Measurements from ENCODE around the gene SPDYE2B.
"Not testable (repeated sequence)": the region's sequence is repeated elsewhere in the genome, so short reads cannot be mapped to it uniquely, and the experiment has no call there.

Gene SPDYE2B

DNA sequence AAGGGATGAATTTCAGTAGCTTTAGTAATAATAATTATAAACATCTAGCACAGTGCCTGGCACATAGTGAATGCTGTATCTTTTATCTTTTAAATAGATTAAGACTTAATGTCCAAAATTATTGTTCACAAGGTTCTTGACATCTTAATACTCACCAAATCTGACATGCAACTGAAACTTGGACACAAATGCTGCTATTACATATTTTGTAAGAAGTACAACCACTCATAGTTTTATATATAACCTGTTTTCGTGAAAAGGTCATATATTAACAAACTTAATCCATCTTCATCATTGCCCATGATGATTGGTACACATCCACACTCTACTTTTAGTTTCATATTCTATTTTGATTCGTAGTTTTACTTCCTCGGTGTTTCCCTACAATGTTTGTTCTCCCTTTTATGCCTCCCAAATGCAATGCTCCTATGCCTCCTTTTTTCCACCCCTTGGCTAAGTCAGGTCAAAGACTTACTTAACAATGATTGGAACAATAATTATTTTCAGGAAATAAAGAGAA is 45.0 kb downstream of the SPDYE2B start:
- H3K14ac ChIP-seq (ENCODE audit: low read length); DNase-seq (ENCODE audit: low spot score); H3K36me3 ChIP-seq (replicated peaks in 1 of 2; ENCODE audit: control insufficient read depth in 2 of 2, insufficient read depth in 2 of 2, low read length in 2 of 2); H3K23ac ChIP-seq (ENCODE audit: low read depth, low read length, poor library complexity); H3K79me1 ChIP-seq (ENCODE audit: low read depth, low read length); H2AK5ac ChIP-seq (ENCODE audit: low read depth, low read length); H4K8ac ChIP-seq (ENCODE audit: low read depth, low read length); H3K27me3 ChIP-seq (ENCODE audit: control insufficient read depth in 3 of 3, insufficient read depth in 3 of 3, low read depth in 1 of 3, low read length in 3 of 3); H3K4ac ChIP-seq (ENCODE audit: low read length); H2BK120ac ChIP-seq (ENCODE audit: low read depth, low read length); H3K9ac ChIP-seq (ENCODE audit: low read depth, low read length, poor library complexity); H3K27ac ChIP-seq (replicated peaks; ENCODE audit: low read length); H2AFZ ChIP-seq (ENCODE audit: low read length); H3K18ac ChIP-seq (ENCODE audit: low read length); H3K4me2 ChIP-seq (ENCODE audit: insufficient read depth, low read length, poor library complexity, severe bottlenecking); H4K91ac ChIP-seq (ENCODE audit: low read depth, low read length, poor library complexity); H3K9me3 ChIP-seq (replicated peaks in 1 of 2; ENCODE audit: control insufficient read depth in 2 of 2, insufficient read depth in 1 of 2, low read depth in 1 of 2, low read length in 2 of 2); H3K4me1 ChIP-seq (ENCODE audit: control insufficient read depth in 2 of 2, insufficient read depth in 1 of 2, low read depth in 1 of 2, low read length in 2 of 2); H3K4me3 ChIP-seq (ENCODE audit: low read length in 2 of 2); H2BK15ac ChIP-seq (ENCODE audit: low read length); H2BK12ac ChIP-seq (ENCODE audit: low read length); H2BK5ac ChIP-seq (ENCODE audit: low read length): not testable (repeated sequence)
- WGBS, 2 donors (ENCODE audit: extremely low coverage in 2 of 2, insufficient read length in 2 of 2, insufficient replicate concordance in 1 of 2): no CpG with 5 or more reads among the region's 3 CpGs

- no CpG with 5 or more reads among the region's 2 CpGs for WGBS, 2 donors (ENCODE audit: extremely low coverage in 2 of 2, insufficient read length in 2 of 2, insufficient replicate concordance in 1 of 2)
- not testable (repeated sequence) for H3K27me3 ChIP-seq (ENCODE audit: control insufficient read depth in 3 of 3, insufficient read depth in 3 of 3, low read depth in 1 of 3, low read length in 3 of 3)
Measured at GRCh38 chr7:102696009-102696408, 45.9 kb downstream of the SPDYE2B start.

DNA sequence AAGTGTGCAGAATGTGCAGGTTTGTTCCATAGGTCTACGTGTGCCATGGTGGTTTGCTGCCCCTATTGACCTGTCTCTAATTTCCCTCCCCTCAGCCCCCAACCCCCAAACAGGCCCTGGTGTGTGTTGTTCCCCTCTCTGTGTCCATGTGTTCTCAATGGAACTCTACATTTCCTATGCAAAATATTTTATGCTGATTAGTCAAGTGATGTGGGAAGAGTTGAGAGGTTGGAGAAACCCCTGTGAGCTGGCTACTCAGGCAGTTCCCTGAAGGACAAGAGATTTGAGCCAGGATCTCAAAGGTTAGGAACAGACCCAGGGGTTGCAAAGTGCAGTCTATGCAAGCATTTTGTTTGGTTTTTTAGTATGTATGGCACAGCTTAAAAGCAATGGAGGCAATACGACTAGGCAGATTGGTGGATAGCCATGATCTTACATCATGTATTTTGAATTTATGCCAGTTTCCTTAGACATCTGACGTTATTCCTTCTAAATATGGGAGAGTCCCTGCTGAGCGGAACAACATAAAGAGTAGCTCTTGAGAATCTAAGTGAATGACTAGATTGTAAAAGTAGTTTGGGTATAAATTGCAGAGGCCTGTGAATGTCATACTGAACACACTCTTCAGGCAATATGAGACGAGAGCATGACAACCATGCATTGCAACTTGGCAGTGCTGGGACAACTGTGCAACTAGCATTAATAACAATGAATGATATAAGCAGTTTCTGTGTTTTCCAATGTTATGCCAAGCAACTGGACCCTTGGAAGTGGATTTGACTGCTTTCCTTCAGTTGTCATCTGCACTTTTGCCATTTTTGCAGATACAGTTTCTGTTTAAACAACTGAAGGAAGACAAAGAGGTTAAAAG is 47.8 kb downstream of the SPDYE2B start:
- not testable (repeated sequence) for H3K27me3 ChIP-seq (ENCODE audit: control insufficient read depth in 3 of 3, insufficient read depth in 3 of 3, low read depth in 1 of 3, low read length in 3 of 3); H3K4me2 ChIP-seq (ENCODE audit: insufficient read depth, low read length, poor library complexity, severe bottlenecking); H4K8ac ChIP-seq (ENCODE audit: low read depth, low read length); H3K4ac ChIP-seq (ENCODE audit: low read length); H3K9me3 ChIP-seq (replicated peaks in 1 of 2; ENCODE audit: control insufficient read depth in 2 of 2, insufficient read depth in 1 of 2, low read depth in 1 of 2, low read length in 2 of 2); H2BK15ac ChIP-seq (ENCODE audit: low read length); H3K27ac ChIP-seq (replicated peaks; ENCODE audit: low read length); H2BK12ac ChIP-seq (ENCODE audit: low read length); DNase-seq (ENCODE audit: low spot score); H2AK5ac ChIP-seq (ENCODE audit: low read depth, low read length); H2BK5ac ChIP-seq (ENCODE audit: low read length); H3K79me1 ChIP-seq (ENCODE audit: low read depth, low read length); H3K14ac ChIP-seq (ENCODE audit: low read length); H2BK120ac ChIP-seq (ENCODE audit: low read depth, low read length); H2AFZ ChIP-seq (ENCODE audit: low read length); H3K4me1 ChIP-seq (ENCODE audit: control insufficient read depth in 2 of 2, insufficient read depth in 1 of 2, low read depth in 1 of 2, low read length in 2 of 2); H3K9ac ChIP-seq (ENCODE audit: low read depth, low read length, poor library complexity); H3K4me3 ChIP-seq (ENCODE audit: low read length in 2 of 2); H3K36me3 ChIP-seq (replicated peaks in 1 of 2; ENCODE audit: control insufficient read depth in 2 of 2, insufficient read depth in 2 of 2, low read length in 2 of 2); H3K18ac ChIP-seq (ENCODE audit: low read length); H3K23ac ChIP-seq (ENCODE audit: low read depth, low read length, poor library complexity); H4K91ac ChIP-seq (ENCODE audit: low read depth, low read length, poor library complexity)
- no CpG with 5 or more reads among the region's 5 CpGs for WGBS, 2 donors (ENCODE audit: extremely low coverage in 2 of 2, insufficient read length in 2 of 2, insufficient replicate concordance in 1 of 2)

More at GRCh38 chr7:102696009-102696408, 45.9 kb downstream of the SPDYE2B start:
- H2BK120ac ChIP-seq (ENCODE audit: low read depth, low read length); H3K27ac ChIP-seq (replicated peaks; ENCODE audit: low read length); H4K8ac ChIP-seq (ENCODE audit: low read depth, low read length); H3K36me3 ChIP-seq (replicated peaks in 1 of 2; ENCODE audit: control insufficient read depth in 2 of 2, insufficient read depth in 2 of 2, low read length in 2 of 2); H3K14ac ChIP-seq (ENCODE audit: low read length); H3K4me2 ChIP-seq (ENCODE audit: insufficient read depth, low read length, poor library complexity, severe bottlenecking); H3K9me3 ChIP-seq (replicated peaks in 1 of 2; ENCODE audit: control insufficient read depth in 2 of 2, insufficient read depth in 1 of 2, low read depth in 1 of 2, low read length in 2 of 2); H2BK5ac ChIP-seq (ENCODE audit: low read length); H3K4me1 ChIP-seq (ENCODE audit: control insufficient read depth in 2 of 2, insufficient read depth in 1 of 2, low read depth in 1 of 2, low read length in 2 of 2); H3K18ac ChIP-seq (ENCODE audit: low read length); H4K91ac ChIP-seq (ENCODE audit: low read depth, low read length, poor library complexity); DNase-seq (ENCODE audit: low spot score); H3K4ac ChIP-seq (ENCODE audit: low read length); H2AFZ ChIP-seq (ENCODE audit: low read length); H3K4me3 ChIP-seq (ENCODE audit: low read length in 2 of 2); H2AK5ac ChIP-seq (ENCODE audit: low read depth, low read length); H3K79me1 ChIP-seq (ENCODE audit: low read depth, low read length); H3K9ac ChIP-seq (ENCODE audit: low read depth, low read length, poor library complexity); H3K23ac ChIP-seq (ENCODE audit: low read depth, low read length, poor library complexity); H2BK12ac ChIP-seq (ENCODE audit: low read length); H2BK15ac ChIP-seq (ENCODE audit: low read length): not testable (repeated sequence)

- not testable (repeated sequence) for H3K23ac ChIP-seq (ENCODE audit: low read depth, low read length, poor library complexity); H3K4ac ChIP-seq (ENCODE audit: low read length); H2AFZ ChIP-seq (ENCODE audit: low read length); H3K27ac ChIP-seq (replicated peaks; ENCODE audit: low read length); H3K36me3 ChIP-seq (replicated peaks in 1 of 2; ENCODE audit: control insufficient read depth in 2 of 2, insufficient read depth in 2 of 2, low read length in 2 of 2); H2BK12ac ChIP-seq (ENCODE audit: low read length); H3K14ac ChIP-seq (ENCODE audit: low read length); DNase-seq (ENCODE audit: low spot score); H3K27me3 ChIP-seq (ENCODE audit: control insufficient read depth in 3 of 3, insufficient read depth in 3 of 3, low read depth in 1 of 3, low read length in 3 of 3); H3K18ac ChIP-seq (ENCODE audit: low read length); H4K91ac ChIP-seq (ENCODE audit: low read depth, low read length, poor library complexity); H2BK120ac ChIP-seq (ENCODE audit: low read depth, low read length); H3K9me3 ChIP-seq (replicated peaks in 1 of 2; ENCODE audit: control insufficient read depth in 2 of 2, insufficient read depth in 1 of 2, low read depth in 1 of 2, low read length in 2 of 2); H2BK15ac ChIP-seq (ENCODE audit: low read length); H3K9ac ChIP-seq (ENCODE audit: low read depth, low read length, poor library complexity); H4K8ac ChIP-seq (ENCODE audit: low read depth, low read length); H2AK5ac ChIP-seq (ENCODE audit: low read depth, low read length); H3K79me1 ChIP-seq (ENCODE audit: low read depth, low read length); H3K4me2 ChIP-seq (ENCODE audit: insufficient read depth, low read length, poor library complexity, severe bottlenecking); H2BK5ac ChIP-seq (ENCODE audit: low read length); H3K4me1 ChIP-seq (ENCODE audit: control insufficient read depth in 2 of 2, insufficient read depth in 1 of 2, low read depth in 1 of 2, low read length in 2 of 2); H3K4me3 ChIP-seq (ENCODE audit: low read length in 2 of 2)
- no CpG with 5 or more reads among the region's 9 CpGs for WGBS, 2 donors (ENCODE audit: extremely low coverage in 2 of 2, insufficient read length in 2 of 2, insufficient replicate concordance in 1 of 2)
Measured at GRCh38 chr7:102698962-102699750, 49.0 kb downstream of the SPDYE2B start.

Measured in neuronal stem cell (in vitro differentiated cells).